ENCODE data around the gene CEP170B. TPM values are rescaled to one million over a fixed set of nuclear protein-coding genes. Genes with fewer than 3 reads are reported as not detected.

CEP170B gene
- total and polyA plus RNA-seq, 2 of the 13 experiments (the other 11 are each of a cell fraction or from before 2014, with no cell fraction given): 4.3 to 8.8 TPM

DNA sequence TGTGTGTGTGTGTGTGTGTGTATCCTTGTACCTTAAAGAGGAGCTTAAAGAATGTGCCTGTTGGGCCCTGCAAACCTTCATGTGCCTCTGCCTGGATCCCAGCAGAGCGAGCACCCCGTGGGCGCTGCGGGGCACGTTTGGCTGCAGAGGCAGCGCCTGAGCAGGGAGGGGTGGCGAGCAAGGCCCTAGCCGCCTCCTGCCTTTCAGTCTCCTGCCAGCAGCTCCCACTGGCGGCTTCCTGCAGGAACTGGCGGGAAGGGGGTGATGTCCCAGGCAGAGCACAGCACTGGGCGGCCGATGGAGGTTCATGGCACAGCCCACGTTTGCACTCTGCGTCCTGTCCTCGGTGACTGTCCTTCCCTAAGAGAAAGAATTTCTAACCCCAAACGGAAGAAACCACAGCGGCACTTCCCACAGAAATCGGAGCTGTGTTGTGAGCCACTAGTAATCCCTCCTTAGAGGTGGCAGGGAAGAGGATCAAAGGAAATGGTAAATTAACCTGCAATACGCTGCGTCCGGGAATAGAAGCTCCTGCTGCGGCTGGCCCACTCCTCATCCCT lies 44.3 kb upstream of the CEP170B start (continued):
- TF ChIP-seq ZNF761 (CRISPR knock-in tag; conservative IDR thresholded peaks at IDR 0.05): no peak
- no peak for TF ChIP-seq ZNF747 (CRISPR knock-in tag; IDR thresholded peaks at IDR 0.05; ENCODE audit: borderline replicate concordance)
- TF ChIP-seq NFE2L2 (IDR thresholded peaks at IDR 0.05; ENCODE audit: low read length): no peak
- TF ChIP-seq CENPX (CRISPR knock-in tag; IDR thresholded peaks at IDR 0.05): no peak
- peak; percentile 28; the same call in 1 of the 2 replicates for TF ChIP-seq TAF1 (CRISPR knock-in tag; IDR thresholded peaks at IDR 0.05)
- TF ChIP-seq, protein P1, sequence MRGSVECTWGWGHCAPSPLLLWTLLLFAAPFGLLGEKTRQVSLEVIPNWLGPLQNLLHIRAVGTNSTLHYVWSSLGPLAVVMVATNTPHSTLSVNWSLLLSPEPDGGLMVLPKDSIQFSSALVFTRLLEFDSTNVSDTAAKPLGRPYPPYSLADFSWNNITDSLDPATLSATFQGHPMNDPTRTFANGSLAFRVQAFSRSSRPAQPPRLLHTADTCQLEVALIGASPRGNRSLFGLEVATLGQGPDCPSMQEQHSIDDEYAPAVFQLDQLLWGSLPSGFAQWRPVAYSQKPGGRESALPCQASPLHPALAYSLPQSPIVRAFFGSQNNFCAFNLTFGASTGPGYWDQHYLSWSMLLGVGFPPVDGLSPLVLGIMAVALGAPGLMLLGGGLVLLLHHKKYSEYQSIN (CRISPR knock-in tag; IDR thresholded peaks at IDR 0.05; ENCODE audit: borderline replicate concordance): no peak
- peak; percentile 37 for TF ChIP-seq SKI (IDR thresholded peaks at IDR 0.05; ENCODE audit: partially characterized antibody)
- no peak for TF ChIP-seq HES4 (CRISPR knock-in tag; IDR thresholded peaks at IDR 0.05; ENCODE audit: borderline replicate concordance)
- TF ChIP-seq JARID2 (CRISPR knock-in tag; IDR thresholded peaks at IDR 0.05; ENCODE audit: insufficient replicate concordance): no peak
- TF ChIP-seq ZNF143 (CRISPR knock-in tag; IDR thresholded peaks at IDR 0.05): 0 out of 2 replicates have a peak, but pooled peaks have one; percentile 16
- TF ChIP-seq XBP1 (CRISPR knock-in tag; IDR thresholded peaks at IDR 0.05): no peak
- TF ChIP-seq, protein P2, sequence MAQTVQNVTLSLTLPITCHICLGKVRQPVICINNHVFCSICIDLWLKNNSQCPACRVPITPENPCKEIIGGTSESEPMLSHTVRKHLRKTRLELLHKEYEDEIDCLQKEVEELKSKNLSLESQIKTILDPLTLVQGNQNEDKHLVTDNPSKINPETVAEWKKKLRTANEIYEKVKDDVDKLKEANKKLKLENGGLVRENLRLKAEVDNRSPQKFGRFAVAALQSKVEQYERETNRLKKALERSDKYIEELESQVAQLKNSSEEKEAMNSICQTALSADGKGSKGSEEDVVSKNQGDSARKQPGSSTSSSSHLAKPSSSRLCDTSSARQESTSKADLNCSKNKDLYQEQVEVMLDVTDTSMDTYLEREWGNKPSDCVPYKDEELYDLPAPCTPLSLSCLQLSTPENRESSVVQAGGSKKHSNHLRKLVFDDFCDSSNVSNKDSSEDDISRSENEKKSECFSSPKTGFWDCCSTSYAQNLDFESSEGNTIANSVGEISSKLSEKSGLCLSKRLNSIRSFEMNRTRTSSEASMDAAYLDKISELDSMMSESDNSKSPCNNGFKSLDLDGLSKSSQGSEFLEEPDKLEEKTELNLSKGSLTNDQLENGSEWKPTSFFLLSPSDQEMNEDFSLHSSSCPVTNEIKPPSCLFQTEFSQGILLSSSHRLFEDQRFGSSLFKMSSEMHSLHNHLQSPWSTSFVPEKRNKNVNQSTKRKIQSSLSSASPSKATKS (CRISPR knock-in tag; IDR thresholded peaks at IDR 0.05): no peak
- no peak for TF ChIP-seq MLLT10 (CRISPR knock-in tag; IDR thresholded peaks at IDR 0.05)
- TF ChIP-seq ZNF18 (CRISPR knock-in tag; IDR thresholded peaks at IDR 0.05; ENCODE audit: insufficient replicate concordance): no peak
- TF ChIP-seq ZNF510 (CRISPR knock-in tag; IDR thresholded peaks at IDR 0.05; ENCODE audit: low read depth): peak; percentile 50; the same call in 1 of the 2 replicates
- no peak for TF ChIP-seq KDM1A (CRISPR knock-in tag; IDR thresholded peaks at IDR 0.05)
- TF ChIP-seq, protein P3, sequence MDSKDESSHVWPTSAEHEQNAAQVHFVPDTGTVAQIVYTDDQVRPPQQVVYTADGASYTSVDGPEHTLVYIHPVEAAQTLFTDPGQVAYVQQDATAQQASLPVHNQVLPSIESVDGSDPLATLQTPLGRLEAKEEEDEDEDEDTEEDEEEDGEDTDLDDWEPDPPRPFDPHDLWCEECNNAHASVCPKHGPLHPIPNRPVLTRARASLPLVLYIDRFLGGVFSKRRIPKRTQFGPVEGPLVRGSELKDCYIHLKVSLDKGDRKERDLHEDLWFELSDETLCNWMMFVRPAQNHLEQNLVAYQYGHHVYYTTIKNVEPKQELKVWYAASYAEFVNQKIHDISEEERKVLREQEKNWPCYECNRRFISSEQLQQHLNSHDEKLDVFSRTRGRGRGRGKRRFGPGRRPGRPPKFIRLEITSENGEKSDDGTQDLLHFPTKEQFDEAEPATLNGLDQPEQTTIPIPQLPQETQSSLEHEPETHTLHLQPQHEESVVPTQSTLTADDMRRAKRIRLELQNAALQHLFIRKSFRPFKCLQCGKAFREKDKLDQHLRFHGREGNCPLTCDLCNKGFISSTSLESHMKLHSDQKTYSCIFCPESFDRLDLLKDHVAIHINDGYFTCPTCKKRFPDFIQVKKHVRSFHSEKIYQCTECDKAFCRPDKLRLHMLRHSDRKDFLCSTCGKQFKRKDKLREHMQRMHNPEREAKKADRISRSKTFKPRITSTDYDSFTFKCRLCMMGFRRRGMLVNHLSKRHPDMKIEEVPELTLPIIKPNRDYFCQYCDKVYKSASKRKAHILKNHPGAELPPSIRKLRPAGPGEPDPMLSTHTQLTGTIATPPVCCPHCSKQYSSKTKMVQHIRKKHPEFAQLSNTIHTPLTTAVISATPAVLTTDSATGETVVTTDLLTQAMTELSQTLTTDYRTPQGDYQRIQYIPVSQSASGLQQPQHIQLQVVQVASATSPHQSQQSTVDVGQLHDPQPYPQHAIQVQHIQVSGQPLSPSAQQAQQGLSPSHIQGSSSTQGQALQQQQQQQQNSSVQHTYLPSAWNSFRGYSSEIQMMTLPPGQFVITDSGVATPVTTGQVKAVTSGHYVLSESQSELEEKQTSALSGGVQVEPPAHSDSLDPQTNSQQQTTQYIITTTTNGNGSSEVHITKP (CRISPR knock-in tag; IDR thresholded peaks at IDR 0.05; ENCODE audit: low read depth): no peak
- TF ChIP-seq, protein P4, sequence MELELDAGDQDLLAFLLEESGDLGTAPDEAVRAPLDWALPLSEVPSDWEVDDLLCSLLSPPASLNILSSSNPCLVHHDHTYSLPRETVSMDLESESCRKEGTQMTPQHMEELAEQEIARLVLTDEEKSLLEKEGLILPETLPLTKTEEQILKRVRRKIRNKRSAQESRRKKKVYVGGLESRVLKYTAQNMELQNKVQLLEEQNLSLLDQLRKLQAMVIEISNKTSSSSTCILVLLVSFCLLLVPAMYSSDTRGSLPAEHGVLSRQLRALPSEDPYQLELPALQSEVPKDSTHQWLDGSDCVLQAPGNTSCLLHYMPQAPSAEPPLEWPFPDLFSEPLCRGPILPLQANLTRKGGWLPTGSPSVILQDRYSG (CRISPR knock-in tag; IDR thresholded peaks at IDR 0.05): no peak
- TF ChIP-seq TEAD3 (CRISPR knock-in tag; optimal IDR thresholded peaks at IDR 0.05; ENCODE audit: borderline replicate concordance): no peak
- no peak; the same call in 1 of the 2 replicates for TF ChIP-seq AKAP8 (CRISPR knock-in tag; IDR thresholded peaks at IDR 0.05)
